ENCODE measurements around the gene BBS4.
A peak's percentile ranks its signal among the peaks of the same experiment; 100 is the strongest.

Gene BBS4

DNA sequence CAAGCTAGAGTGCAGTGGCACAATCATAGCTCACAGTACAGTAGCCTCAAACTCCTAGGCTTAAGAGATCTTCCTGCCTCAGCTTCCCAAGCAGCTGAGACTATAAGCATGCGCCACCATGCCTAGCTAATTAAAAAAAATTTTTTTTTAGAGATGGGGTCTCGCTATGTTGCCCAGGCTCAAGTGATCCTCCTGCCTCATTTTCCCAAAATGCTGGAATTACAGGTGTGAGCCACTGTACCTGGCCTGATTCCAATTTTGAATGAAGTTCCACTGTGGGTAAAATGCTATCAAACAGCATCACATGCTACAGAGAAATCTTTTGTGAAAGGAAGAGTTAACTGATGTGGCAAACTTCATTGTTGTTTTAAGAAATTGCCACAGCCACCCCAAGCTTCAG is 80.0 kb downstream of the BBS4 start:
- DNase-seq, result no peak

DNA sequence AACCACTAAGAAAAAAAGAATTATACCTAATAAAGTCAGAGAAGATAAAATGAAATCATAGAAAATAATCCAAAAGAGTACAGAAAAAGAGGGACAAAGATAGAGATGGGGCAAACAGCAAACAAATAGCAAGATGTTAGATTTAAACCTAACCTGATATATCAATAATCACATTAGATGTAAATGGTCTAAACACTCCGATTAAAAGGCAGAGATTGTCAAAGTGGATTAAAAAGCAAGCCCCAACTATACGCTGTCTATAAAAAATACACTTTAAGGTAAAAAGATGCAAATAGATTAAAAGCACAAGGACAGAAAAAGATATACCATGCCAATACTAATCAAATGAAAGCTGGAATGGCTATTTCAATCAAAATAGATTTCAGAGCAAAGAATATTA is 80.8 kb downstream of the BBS4 start:
- no peak for DNase-seq

DNA sequence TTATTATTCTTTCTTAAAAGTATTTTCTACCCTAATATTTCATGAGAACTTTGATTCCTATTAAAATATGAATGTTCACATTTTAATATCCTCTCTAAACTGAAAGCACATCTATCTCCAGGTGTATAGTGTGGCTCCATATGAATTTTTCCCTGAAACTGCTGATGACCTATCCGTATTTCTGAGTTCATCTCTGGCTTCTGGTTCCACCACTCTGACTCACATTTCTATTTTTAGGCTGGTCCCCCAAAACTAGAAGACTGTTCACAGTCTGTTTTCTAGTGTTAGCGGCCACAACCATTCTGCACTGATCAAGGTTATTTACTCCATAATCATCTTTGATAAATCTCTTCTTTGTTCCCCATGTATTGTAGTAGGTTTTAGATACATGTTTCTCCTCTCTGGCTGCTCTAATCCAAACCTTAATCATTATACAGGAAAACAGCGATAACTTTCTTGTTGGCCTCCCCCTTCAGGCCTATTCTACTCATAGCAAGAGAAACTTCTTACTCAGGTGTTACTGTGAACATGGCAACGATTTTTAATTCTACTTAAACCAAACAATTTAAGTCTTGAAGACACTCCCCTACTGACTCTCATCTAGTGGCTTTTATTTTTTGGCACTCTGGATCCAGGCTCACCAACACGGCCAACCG is 84.8 kb downstream of the BBS4 start:
- no peak for DNase-seq

DNA sequence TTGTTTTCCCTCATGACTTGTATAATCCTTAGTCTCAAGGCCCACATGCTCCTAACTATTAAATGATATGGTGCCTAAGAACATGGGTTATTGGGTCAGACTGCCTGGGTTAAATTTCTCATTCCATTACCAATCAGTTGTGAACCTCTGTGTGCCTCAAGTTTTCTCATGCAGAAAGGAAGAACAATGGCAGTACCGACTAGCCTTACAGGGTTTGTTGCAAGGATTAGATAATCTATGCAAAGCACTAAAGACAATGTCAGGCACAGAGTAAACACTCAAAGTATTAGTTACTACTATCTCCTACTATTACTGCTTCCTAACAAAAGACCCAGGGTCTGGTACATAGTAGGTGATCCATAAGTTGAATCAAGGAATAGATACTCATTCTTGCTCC is 85.3 kb downstream of the BBS4 start:
- DNase-seq, result no peak

DNA sequence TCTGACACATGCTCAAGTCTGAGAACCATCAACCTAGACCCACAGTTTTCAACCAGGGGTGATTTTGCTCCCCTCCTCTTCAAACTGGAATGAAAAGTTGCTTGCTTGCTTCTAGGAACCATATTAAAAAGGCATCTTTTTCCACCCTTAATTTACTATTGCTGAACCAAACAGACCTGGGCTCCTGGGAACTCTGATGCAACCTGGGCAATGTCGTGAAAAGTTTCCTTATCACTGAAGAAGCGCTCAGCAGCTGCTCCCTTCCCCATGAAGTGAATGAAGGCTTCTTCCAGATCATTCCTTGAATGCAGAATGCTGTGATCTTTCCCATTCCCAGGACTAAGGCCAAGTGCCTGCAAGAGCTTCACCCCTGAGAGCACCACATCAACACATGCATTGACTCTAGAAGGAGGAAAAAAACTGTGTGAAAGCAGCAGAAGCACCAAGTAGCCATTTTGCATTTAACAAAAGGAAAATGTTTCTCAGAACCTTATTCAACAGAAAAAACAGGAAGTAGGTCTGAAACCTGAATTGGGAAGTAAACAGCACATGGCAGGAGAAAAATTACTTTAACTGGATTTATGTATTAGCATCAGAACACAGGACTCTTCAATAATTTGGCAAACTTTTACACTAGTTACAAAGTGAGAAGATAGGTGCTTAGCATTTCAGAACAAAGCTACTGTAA is 88.8 kb downstream of the BBS4 start:
- DNase-seq, result no peak

DNA sequence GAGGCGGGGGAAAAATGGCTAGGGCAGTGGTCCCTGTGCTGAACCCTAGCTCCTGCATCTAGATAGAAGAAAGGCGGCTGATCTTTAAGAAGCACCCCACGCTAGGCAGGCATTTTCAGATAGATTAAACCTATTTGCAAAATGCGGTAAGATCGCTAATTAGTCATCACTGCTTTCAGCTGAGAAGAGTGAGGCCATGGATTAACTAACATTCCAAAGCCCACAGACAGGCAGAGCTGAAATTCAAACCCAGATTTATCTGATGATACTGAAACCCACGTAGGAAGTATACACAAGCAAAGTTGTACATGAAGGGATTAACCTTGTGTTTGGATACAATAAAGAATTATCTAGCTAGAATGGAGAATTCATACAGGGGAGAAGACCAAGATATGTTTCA is 92.8 kb downstream of the BBS4 start:
- no peak for DNase-seq

DNA sequence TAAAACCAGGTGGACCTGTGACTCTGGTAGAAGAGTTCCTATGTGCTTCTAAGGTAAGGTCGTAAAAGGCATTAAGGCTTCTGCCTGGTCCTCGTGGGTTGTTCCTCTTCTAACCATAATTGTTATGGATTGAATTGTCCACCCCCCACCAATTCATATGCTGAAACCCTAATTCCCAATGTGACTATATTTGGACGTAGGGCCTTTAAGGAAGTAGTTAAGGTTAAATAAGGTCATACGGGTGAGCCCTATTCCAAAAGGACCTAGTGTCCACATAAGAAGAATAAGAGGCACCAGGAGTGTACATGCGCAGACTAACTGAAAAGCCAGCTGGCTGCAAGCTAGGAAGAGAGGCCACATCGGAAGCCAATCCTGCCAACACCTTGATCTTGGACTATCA is 95.6 kb downstream of the BBS4 start:
- no peak for DNase-seq

DNA sequence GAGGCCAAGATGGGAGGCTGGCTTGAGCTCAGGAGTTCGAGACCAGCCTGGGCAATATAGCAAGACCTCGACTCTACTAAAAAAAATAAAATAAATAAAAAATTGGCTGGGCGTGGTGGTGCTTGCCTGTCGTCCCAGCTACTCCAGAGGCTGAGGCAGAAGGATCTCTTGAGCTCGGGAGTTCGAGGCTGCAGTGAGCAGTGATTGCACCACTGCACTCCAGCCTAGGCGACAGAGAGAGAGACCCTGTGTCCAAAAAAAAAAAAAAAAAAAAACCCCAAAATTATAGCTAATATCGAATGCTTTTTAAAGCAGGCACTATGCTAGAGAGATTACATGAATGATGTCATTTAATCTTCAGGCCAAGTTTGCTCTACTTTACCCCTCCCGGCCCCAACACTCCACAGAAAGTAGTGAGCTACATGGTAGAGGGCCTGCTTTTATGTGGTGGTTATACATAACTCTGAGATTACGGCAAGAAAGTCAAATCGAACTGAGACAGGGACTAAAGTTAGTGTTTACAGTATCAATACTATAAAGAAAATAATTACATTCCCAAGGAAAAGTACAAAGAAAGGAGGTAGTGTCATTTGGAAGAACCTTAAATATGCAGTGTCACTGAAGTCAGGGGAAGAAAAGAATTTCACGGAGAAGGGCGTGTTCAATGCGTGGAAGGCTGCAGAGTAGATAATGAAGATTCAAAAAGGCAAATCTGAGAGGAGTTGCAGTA is 96.4 kb downstream of the BBS4 start:
- no peak for DNase-seq

DNA sequence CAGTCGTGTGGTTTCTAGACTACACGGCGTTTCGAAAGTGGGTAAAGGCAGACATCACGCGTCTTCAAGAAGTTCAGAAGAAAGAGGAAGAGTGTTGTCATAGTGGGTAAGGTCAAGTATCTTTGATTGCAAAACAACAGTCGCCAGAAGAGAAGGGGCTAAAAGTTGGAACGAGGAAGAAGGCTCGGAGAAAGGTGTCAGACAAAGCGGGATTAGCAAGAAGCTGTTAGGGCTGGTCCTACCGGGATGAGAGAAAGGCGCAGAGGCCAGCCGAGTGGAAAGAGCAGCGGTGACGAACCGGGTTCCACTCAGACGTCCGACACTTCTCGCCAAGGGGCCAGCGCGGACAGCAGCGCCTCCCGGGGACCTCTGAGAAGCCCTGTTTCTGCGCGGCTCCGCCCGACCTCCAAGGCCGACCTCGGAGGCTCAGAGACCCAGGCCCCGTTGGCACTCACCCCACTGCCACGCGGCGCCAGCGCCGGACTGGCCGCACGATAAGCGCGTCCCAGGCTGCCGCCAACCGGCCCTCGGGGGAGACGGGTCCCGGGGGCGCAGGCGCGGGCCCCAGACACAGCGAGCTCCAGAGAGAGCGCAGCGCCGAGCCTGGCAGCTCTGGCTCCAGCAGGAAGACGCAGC is 97.1 kb downstream of the BBS4 start:
- no peak for DNase-seq

DNA sequence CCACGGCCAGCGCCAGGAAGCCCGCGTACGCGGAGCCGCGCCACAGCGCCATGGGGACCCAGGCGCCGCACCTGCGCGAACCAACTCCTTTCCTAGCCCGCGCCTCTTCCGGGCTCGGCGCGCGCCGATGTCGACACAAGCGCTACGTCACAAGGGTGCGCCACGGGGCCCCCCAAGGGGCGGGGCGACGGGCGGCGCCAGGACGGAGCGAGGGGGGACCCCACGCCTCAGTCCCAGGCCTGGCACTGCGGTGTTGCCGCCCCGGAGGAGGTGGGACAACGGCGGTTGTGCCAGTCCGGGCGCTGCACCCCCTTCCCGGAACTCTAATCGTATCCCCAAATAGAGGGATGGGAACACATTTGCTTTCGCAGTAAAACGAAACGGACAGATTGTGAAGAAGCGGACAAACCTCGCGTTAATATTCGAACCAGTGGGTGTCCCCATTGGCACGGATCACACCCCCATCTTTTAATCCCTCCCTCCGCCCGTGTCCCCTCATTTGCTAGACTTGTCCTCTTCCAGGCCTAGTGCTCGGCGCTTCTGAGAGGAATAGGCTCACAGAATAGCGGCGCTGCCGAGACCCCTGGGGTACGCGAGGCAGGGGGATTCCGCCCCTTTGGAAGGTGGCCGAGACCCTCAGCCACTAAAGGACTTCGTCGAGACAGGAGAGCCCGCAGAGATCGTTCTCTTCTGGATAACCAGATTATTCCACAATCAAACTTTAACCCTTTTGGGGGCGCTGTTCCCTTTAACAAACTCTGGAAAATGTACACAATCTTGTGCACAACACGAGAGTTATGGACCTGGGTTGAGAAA is 97.8 kb downstream of the BBS4 start, which contains the start of gene ADPGK:
Gene ADPGK (minus strand): TSS at position 119 of the 816 bp plus-strand sequence. CDS start 67 bp downstream, at position 52.
- peak; percentile 95 for DNase-seq

DNA sequence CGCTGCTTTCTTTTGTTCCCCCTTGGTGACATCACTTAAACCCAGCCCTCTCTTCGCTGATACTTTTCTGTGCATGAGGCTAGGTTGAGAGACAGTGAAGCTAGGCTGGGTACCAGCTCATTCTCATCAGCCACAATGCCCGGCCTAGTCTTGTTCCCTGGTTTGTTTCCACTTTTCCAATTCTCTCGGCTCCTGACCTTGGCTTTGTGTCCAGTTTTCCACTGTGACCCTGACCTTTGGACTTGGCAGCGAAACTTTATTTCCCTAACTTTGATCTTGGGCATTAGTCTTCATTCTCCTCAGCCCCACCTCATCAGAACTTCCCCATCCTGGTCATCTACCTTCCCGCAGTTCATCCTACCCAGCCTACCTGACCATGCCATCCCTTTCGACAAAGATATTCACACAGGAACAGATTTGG is 98.5 kb downstream of the BBS4 start:
- no peak for DNase-seq

DNA sequence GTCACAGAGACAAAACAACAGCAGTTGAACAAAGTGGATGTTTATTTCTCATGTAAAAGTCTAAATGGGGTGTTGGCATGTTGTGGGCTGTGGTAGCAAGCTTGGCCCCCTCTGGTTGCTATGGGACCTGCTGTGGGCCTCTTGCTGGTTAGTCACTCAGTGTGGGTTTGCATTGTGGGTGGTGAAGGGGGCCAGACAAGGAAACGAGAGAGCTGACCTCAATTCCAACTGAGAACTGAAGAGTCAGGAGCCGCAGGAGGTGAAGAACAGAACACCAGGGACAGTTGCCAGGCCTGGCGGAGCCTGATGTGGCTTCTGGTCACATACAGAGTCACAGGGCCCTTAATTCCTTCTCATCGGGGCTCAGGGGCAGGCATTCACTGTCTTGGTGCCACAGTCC is 99.4 kb downstream of the BBS4 start:
- DNase-seq, result peak; percentile 32

DNA sequence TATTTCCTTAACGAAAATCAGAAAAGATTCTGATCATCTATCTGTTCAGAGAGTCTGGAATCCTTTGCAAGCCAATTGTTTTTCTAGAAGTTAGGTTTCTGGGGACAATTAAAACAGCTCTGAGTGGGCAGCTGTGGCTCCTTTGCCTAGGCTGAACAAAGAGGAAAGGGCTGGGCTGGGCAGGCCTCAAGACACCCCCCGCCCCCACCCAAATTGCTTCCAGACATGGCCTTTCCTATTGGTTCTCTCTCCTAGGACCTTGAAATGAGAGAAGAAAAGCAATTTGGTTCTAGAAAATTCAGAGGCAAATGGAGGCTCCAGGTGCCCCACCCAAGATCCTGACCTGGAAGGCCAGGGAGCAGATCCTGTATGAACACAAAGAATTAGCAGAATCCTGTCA is 99.8 kb downstream of the BBS4 start:
- no peak for DNase-seq

DNA sequence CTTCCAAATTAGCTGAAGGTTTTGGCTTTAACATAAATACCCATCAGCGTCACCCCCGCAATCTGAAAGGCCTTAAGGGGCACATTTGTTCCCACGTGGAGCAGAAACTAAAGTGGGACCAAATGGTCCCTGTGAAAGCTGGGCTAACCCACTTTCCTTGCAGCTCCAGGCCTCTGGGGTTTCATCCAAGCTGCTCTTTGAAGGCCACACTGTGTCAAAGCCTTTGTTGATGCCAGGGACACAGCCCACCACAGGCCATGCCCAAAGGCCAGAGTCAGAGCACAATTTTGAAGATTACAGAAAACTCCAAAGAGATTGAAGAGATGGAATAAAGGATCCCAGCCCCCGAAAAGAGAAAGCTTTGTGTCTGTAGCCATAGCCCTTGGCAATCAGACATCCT is 100.2 kb downstream of the BBS4 start:
- DNase-seq, result no peak

DNA sequence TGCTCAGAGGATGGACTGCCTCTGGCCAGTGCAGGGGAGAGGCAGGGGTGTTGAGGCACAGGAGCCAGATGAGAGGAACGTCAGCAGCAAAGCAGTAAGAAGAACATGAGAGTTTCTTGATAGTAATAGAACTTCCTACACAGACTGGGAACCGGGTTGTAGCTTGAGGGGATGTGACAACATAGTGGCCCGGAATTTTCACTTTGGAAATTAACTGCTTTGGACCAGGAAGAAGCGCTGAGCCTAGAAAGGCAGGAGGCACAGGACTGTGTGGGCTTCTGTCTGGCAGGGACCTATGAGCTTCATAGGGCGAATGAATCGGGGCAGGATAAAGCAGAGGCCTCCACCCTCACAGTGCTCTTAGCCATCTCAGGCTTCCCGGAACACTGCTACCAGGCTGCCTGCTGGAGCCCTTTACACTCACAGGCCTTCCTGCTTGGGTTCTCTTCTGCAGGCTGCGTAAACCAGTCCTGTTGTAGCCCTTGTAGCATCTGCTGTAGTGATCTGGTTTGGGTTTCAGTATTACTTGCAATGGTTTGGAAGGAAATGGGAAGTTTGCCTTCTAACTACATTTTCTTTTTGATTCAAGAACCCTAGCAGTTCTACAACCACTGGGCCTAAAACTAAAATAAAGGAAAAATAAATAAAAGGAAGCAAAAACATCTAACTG is 100.8 kb downstream of the BBS4 start:
- DNase-seq, result no peak

DNA sequence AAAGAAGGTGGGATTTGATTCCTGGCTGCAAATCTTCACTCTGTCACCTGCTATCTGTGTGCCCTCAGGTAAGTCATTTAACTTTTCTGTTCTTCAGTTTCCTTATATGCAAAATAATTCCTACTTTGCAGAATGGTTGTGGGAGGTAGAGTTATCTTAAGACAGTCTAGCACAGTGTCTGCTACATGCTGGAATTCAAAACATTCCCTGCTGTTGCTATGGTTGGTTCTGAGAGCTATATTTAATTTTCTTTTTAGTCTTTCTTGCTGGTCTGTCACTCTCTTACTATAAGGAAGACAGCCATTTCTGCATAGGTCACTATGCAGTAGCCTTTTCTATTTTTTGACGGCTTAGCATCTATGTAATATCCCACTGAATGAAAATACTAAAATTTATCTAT is 101.5 kb downstream of the BBS4 start:
- DNase-seq, result no peak
